Uterus (tissue), 2 donors: Measurements from ENCODE around the gene ADSL.

Experiments
- CTCF ChIP-seq, 4 experiments: fragments of 200-600 bp in 2 of 4; fragments of 450-650 bp in 2 of 4; sonication (generic) in 2 of 4; IDR thresholded peaks; one replicate each; pipeline ENCODE4 v1.5.1; 2016 to 2019; ENCODE audit warnings: antibody characterized with exemption in 4 of 4, mild to moderate bottlenecking in 2 of 4, moderate library complexity in 1 of 4
- POLR2A ChIP-seq, 2 donors: fragments of 450-650 bp; IDR thresholded peaks; one replicate each; pipeline ENCODE4 v1.6.1; 2016; ENCODE audit warnings: antibody characterized with exemption in 2 of 2, mild to moderate bottlenecking in 1 of 2, moderate library complexity in 1 of 2

- TF ChIP-seq CTCF (IDR thresholded peaks at IDR 0.05) (no peak), POLR2A (IDR thresholded peaks at IDR 0.05) (no peak)
Measured at GRCh38 chr22:40417041-40417440, 70.7 kb downstream of the ADSL start.
